ENCODE results near the gene FRMD7. TPM values are rescaled to one million over a fixed set of nuclear protein-coding genes. Genes with fewer than 3 reads are reported as not detected.
"Not testable (repeated sequence)": the region's sequence is repeated elsewhere in the genome, so short reads cannot be mapped to it uniquely, and the experiment has no call there.

FRMD7 gene
- total RNA-seq (2012; rRNA removed), result under 0.01 TPM in 2 replicates

DNA sequence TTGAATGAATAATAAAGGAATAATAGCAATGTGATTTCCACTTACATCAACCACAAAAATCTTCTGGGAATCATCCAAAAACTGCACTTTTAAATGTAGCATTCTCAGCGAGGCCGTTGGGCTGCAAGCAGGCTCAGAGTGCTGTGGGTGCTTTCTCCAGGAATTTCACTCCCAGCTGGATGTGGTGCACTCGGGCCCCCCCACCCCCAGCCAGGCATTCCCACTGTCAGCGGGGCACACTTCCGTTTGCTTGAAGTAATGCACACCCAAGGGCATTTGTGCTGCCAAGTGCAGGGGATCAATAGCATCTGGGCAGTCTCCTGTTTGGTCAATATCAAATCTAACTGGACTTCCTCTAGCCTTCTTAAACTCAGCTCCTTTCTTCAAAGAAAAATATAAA is at the start of gene FRMD7:
TSS of gene FRMD7 (minus strand) at position 278 of the 400 bp plus-strand sequence. CDS start at position 102, 176 bp downstream.
- Histone ChIP-seq H3K4me3 (ENCODE audit: low read length) (no peak within 1 kb of the TSS), H3K9me3 (replicated peaks; ENCODE audit: low read length) (no peaks in the 10 kb centered on the region), H3K9ac (ENCODE audit: low read depth, low read length) (no peak within 1 kb of the TSS), H3K4me2 (ENCODE audit: low read length) (no peak within 1 kb of the TSS), H3K36me3 (ENCODE audit: insufficient read depth, low read length) (no peaks in the 10 kb centered on the region), H3K4me1 (ENCODE audit: control insufficient read depth, insufficient read depth, low read length) (no peaks in the 10 kb centered on the region), H3K27me3 (ENCODE audit: control insufficient read depth, insufficient read depth, low read length) (peaks cover 17% of the 10 kb centered on the region)

DNA sequence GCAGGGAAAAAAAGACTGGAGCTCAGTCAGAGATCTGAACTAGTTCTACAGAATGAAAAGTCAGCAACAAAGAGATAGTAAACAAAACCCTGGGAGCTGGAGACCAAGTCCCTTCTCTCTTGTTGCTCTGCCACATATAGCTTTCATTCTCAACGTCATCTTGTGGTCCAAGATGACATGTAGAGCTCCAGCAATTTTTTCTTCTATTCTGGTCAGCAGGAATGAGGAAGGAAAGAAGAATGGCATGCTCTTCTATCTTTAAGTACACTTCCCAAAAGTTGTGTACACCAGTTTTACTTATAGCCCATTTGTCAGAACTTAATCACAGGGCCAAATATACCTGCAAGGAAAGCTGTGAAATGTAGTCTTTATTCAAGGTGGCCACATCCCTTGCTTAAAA is 45.8 kb upstream of the FRMD7 start:
- H3K9me3 ChIP-seq (replicated peaks; ENCODE audit: low read length), result no peaks in the 10 kb centered on the region
- peaks cover 39% of the 10 kb centered on the region for H3K27me3 ChIP-seq (ENCODE audit: control insufficient read depth, insufficient read depth, low read length)
- no peaks in the 10 kb centered on the region for H3K4me1 ChIP-seq (ENCODE audit: control insufficient read depth, insufficient read depth, low read length)
- no peak overlapping the region for H3K4me3 ChIP-seq (ENCODE audit: low read length)
- H3K36me3 ChIP-seq (ENCODE audit: insufficient read depth, low read length), result no peaks in the 10 kb centered on the region
- no peak overlapping the region for H3K4me2 ChIP-seq (ENCODE audit: low read length)
- no peak overlapping the region for H3K9ac ChIP-seq (ENCODE audit: low read depth, low read length)

DNA sequence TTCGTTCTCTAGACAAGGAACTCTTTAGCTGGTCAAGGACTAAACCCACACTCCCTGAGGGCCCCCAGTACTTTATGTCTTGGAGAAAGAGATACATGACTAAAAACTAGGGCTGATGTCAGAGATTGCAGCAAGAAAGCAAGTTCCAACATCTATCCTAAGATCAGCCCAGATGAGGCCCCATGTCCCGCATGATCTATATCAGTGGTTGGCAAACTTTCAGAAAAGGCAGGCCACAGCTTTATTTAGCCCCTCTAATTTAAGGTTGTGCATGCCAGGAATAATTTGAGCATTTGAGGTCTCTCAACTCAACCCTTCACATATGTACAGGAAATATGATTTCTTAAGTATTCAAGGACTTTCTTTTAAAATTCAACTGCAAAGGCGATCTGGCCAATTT is 44.1 kb upstream of the FRMD7 start:
- Histone ChIP-seq H3K9me3 (replicated peaks; ENCODE audit: low read length) (no peaks in the 10 kb centered on the region), H3K27me3 (ENCODE audit: control insufficient read depth, insufficient read depth, low read length) (peaks cover 43% of the 10 kb centered on the region), H3K4me2 (ENCODE audit: low read length) (no peak overlapping the region)

GRCh38 chrX:132171478-132171877 is 43.7 kb upstream of the FRMD7 start:
- Histone ChIP-seq H3K9me3 (replicated peaks; ENCODE audit: low read length) (no peaks in the 10 kb centered on the region), H3K4me1 (ENCODE audit: control insufficient read depth, insufficient read depth, low read length) (no peaks in the 10 kb centered on the region)

More for the DNA sequence above, 44.1 kb upstream of the FRMD7 start:
- no peaks in the 10 kb centered on the region for H3K4me1 ChIP-seq (ENCODE audit: control insufficient read depth, insufficient read depth, low read length)
- no peaks in the 10 kb centered on the region for H3K36me3 ChIP-seq (ENCODE audit: insufficient read depth, low read length)
- no peak overlapping the region for H3K9ac ChIP-seq (ENCODE audit: low read depth, low read length)
- no peak overlapping the region for H3K4me3 ChIP-seq (ENCODE audit: low read length)

DNA sequence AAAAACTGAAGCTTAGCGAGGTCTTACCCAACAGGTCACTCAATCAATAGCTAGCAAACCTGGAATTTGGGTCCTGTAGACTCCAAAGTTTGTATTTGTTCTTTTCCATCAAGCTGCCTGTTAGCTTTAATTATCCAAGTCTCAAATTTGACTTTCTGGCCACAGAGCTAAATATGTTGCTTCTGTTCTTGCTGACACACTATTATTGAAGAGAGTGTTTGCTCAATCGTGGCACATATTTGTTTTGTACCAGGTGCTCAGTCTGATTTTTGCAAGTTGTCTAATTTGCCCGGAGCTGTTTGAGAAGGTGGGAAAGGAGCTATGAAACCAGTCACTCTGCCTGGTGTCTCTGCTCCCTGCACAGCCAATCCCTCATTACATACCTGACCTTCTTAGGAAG is 41.7 kb upstream of the FRMD7 start:
- H3K4me3 ChIP-seq (ENCODE audit: low read length), result no peak overlapping the region
- no peaks in the 10 kb centered on the region for H3K36me3 ChIP-seq (ENCODE audit: insufficient read depth, low read length)
- no peaks in the 10 kb centered on the region for H3K4me1 ChIP-seq (ENCODE audit: control insufficient read depth, insufficient read depth, low read length)
- no peak overlapping the region for H3K4me2 ChIP-seq (ENCODE audit: low read length)
- H3K9ac ChIP-seq (ENCODE audit: low read depth, low read length), result no peak overlapping the region
- peaks cover 29% of the 10 kb centered on the region for H3K27me3 ChIP-seq (ENCODE audit: control insufficient read depth, insufficient read depth, low read length)
- H3K9me3 ChIP-seq (replicated peaks; ENCODE audit: low read length), result no peaks in the 10 kb centered on the region

More at GRCh38 chrX:132171478-132171877, 43.7 kb upstream of the FRMD7 start:
- H3K4me3 ChIP-seq (ENCODE audit: low read length), result no peak overlapping the region
- no peak overlapping the region for H3K9ac ChIP-seq (ENCODE audit: low read depth, low read length)
- no peak overlapping the region for H3K4me2 ChIP-seq (ENCODE audit: low read length)
- H3K36me3 ChIP-seq (ENCODE audit: insufficient read depth, low read length), result no peaks in the 10 kb centered on the region
- H3K27me3 ChIP-seq (ENCODE audit: control insufficient read depth, insufficient read depth, low read length), result peaks cover 41% of the 10 kb centered on the region

GRCh38 chrX:132165651-132166050 is 37.8 kb upstream of the FRMD7 start:
- no peaks in the 10 kb centered on the region for H3K36me3 ChIP-seq (ENCODE audit: insufficient read depth, low read length)
- H3K4me2 ChIP-seq (ENCODE audit: low read length), result no peak overlapping the region
- H3K4me3 ChIP-seq (ENCODE audit: low read length), result no peak overlapping the region
- no peaks in the 10 kb centered on the region for H3K9me3 ChIP-seq (replicated peaks; ENCODE audit: low read length)
- no peak overlapping the region for H3K9ac ChIP-seq (ENCODE audit: low read depth, low read length)
- no peaks in the 10 kb centered on the region for H3K4me1 ChIP-seq (ENCODE audit: control insufficient read depth, insufficient read depth, low read length)
- peaks cover 9% of the 10 kb centered on the region for H3K27me3 ChIP-seq (ENCODE audit: control insufficient read depth, insufficient read depth, low read length)

DNA sequence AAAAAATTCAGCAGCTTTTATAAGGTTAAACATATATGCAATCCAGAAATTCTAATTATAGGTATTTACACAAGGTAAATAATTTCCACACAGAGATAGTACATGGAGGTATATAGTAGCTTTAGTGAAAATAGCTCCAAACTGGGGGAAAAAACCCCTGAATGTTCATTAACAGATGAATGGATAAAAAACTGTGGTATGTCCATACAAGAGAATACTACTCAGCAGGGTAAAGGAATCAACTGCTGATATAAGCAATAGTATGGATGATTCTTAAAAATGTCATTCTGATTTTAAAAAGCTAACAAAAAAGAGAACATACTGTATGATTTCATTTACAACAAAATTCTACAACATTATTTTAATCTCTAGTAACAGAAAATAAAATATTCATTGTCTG is 37.2 kb upstream of the FRMD7 start:
- H3K4me3 ChIP-seq (ENCODE audit: low read length), result no peak overlapping the region
- no peak overlapping the region for H3K9ac ChIP-seq (ENCODE audit: low read depth, low read length)
- no peaks in the 10 kb centered on the region for H3K4me1 ChIP-seq (ENCODE audit: control insufficient read depth, insufficient read depth, low read length)
- no peaks in the 10 kb centered on the region for H3K36me3 ChIP-seq (ENCODE audit: insufficient read depth, low read length)
- peaks cover 8% of the 10 kb centered on the region for H3K27me3 ChIP-seq (ENCODE audit: control insufficient read depth, insufficient read depth, low read length)
- H3K9me3 ChIP-seq (replicated peaks; ENCODE audit: low read length), result no peaks in the 10 kb centered on the region
- H3K4me2 ChIP-seq (ENCODE audit: low read length), result no peak overlapping the region

DNA sequence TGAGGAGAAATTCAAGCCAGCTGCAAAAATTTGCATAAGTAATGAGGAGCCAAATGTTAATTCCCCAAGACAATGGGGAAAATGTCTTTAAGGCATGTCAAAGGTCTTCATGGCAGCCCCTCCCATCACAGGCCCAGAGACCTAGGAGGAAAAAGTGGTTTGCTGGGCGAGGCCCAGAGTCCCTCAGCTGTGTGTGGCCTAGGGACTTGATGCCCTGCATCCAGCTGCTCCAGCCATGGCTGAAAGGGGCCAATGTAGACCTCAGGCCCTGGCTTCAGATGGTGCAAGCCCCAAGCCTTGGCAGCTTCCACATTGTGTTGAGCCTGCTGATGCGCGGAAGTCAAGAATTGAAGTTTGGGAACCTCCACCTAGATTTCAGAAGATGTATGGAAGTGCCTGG is 35.3 kb upstream of the FRMD7 start:
- H3K27me3 ChIP-seq (ENCODE audit: control insufficient read depth, insufficient read depth, low read length); H3K36me3 ChIP-seq (ENCODE audit: insufficient read depth, low read length); H3K4me3 ChIP-seq (ENCODE audit: low read length); H3K9ac ChIP-seq (ENCODE audit: low read depth, low read length); H3K9me3 ChIP-seq (replicated peaks; ENCODE audit: low read length); H3K4me1 ChIP-seq (ENCODE audit: control insufficient read depth, insufficient read depth, low read length); H3K4me2 ChIP-seq (ENCODE audit: low read length): not testable (repeated sequence)

GRCh38 chrX:132153166-132153565 is 25.3 kb upstream of the FRMD7 start:
- no peak overlapping the region for H3K4me3 ChIP-seq (ENCODE audit: low read length)
- no peaks in the 10 kb centered on the region for H3K36me3 ChIP-seq (ENCODE audit: insufficient read depth, low read length)
- peaks cover 34% of the 10 kb centered on the region for H3K27me3 ChIP-seq (ENCODE audit: control insufficient read depth, insufficient read depth, low read length)
- no peak overlapping the region for H3K4me2 ChIP-seq (ENCODE audit: low read length)
- no peaks in the 10 kb centered on the region for H3K4me1 ChIP-seq (ENCODE audit: control insufficient read depth, insufficient read depth, low read length)
- no peaks in the 10 kb centered on the region for H3K9me3 ChIP-seq (replicated peaks; ENCODE audit: low read length)
- H3K9ac ChIP-seq (ENCODE audit: low read depth, low read length), result no peak overlapping the region

GRCh38 chrX:132146456-132146855 is 18.6 kb upstream of the FRMD7 start:
- H3K4me2 ChIP-seq (ENCODE audit: low read length), result no peak overlapping the region
- no peak overlapping the region for H3K9ac ChIP-seq (ENCODE audit: low read depth, low read length)
- peaks cover 34% of the 10 kb centered on the region for H3K27me3 ChIP-seq (ENCODE audit: control insufficient read depth, insufficient read depth, low read length)
- H3K4me3 ChIP-seq (ENCODE audit: low read length), result no peak overlapping the region
- no peaks in the 10 kb centered on the region for H3K9me3 ChIP-seq (replicated peaks; ENCODE audit: low read length)
- no peaks in the 10 kb centered on the region for H3K4me1 ChIP-seq (ENCODE audit: control insufficient read depth, insufficient read depth, low read length)
- no peaks in the 10 kb centered on the region for H3K36me3 ChIP-seq (ENCODE audit: insufficient read depth, low read length)

DNA sequence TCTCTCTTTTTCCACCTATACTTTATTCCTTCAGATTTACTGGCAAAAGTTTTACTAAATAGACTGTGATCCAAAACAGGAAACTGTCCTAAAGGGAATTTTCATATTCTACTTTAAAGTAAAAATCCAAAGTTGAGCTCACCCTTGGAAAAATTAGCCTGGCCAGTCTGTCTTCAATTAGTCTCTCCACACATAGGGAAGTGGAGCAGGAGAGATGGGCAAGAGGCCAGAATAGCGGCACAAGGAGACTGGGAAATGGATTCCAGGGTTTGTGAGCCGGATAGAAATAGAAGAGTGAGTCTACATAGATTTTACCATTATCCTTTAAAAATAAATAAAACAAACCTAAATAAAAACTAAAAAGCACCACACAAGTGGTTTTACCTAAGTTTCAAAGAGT is 16.2 kb upstream of the FRMD7 start:
- Histone ChIP-seq H3K4me2 (ENCODE audit: low read length) (no peak overlapping the region), H3K4me3 (ENCODE audit: low read length) (no peak overlapping the region), H3K27me3 (ENCODE audit: control insufficient read depth, insufficient read depth, low read length) (peaks cover 23% of the 10 kb centered on the region), H3K36me3 (ENCODE audit: insufficient read depth, low read length) (no peaks in the 10 kb centered on the region), H3K4me1 (ENCODE audit: control insufficient read depth, insufficient read depth, low read length) (no peaks in the 10 kb centered on the region), H3K9me3 (replicated peaks; ENCODE audit: low read length) (no peaks in the 10 kb centered on the region), H3K9ac (ENCODE audit: low read depth, low read length) (no peak overlapping the region)

DNA sequence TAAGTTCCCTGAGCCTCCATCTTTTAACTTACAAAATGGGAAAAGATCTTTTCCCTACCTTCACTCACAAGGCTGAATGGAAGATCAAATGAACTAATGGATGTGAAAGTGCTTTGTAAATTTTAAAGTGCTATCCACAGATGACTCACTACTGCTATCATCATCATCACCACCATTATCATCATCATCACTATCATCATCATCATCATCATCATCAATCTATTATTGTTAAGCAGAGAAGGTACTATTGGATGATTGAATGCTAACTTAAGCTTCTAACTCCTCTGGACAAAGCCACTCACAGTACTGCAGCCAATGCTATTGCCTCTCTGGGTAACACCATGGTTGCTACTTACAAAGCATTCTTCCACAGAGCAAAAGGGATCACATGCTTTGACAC is 1.9 kb downstream of the FRMD7 start:
- Histone ChIP-seq H3K9me3 (replicated peaks; ENCODE audit: low read length) (no peaks in the 10 kb centered on the region), H3K4me2 (ENCODE audit: low read length) (no peak overlapping the region), H3K4me3 (ENCODE audit: low read length) (no peak overlapping the region), H3K36me3 (ENCODE audit: insufficient read depth, low read length) (no peaks in the 10 kb centered on the region), H3K4me1 (ENCODE audit: control insufficient read depth, insufficient read depth, low read length) (no peaks in the 10 kb centered on the region), H3K9ac (ENCODE audit: low read depth, low read length) (no peak overlapping the region), H3K27me3 (ENCODE audit: control insufficient read depth, insufficient read depth, low read length) (peaks cover 11% of the 10 kb centered on the region)

Data from skeletal muscle satellite cell (primary cell).